HL-60 (cell line): ENCODE results near the gene GET3.

Experiments used
- DNase-seq, 2 experiments: peaks; one replicate each; pipeline ENCODE4 v3.0.0-alpha.2; 2010 to 2020; ENCODE audit warnings: low read depth in 1 of 2, low spot score in 1 of 2
- H3K27ac ChIP-seq: fragments of 250-450 bp; sonication (Bioruptor Pico); replicated peaks from 2 replicates; pipeline ENCODE4 v1.5.1; 2020; ENCODE audit warnings: mild to moderate bottlenecking, moderate library complexity
- H3K27me3 ChIP-seq: fragments of 250-450 bp; sonication (Bioruptor Pico); 2 replicates; pipeline ENCODE4 v1.5.1; 2021; ENCODE audit warnings: mild to moderate bottlenecking, moderate library complexity; ENCODE audit not compliant: insufficient read depth, poor library complexity, severe bottlenecking
- H3K4me3 ChIP-seq: replicated peaks from 2 replicates; pipeline ENCODE4 v1.5.1; 2011; ENCODE audit warnings: mild to moderate bottlenecking, control low read depth, low read length; ENCODE audit not compliant: insufficient read depth
- CTCF ChIP-seq: IDR thresholded peaks from one replicate; pipeline ENCODE4 v1.5.1; 2011; ENCODE audit warnings: low read length, control low read depth, inconsistent platforms; ENCODE audit not compliant: insufficient read depth
- GABPA ChIP-seq: IDR thresholded peaks from 2 replicates; pipeline ENCODE4 v1.6.1; 2012; ENCODE audit warnings: low read depth
- POLR2AphosphoS5 ChIP-seq: IDR thresholded peaks from 2 replicates; pipeline ENCODE4 v1.6.1; 2012; ENCODE audit warnings: low read depth
- SPI1 ChIP-seq: IDR thresholded peaks from 2 replicates; pipeline ENCODE4 v1.6.1; 2012; ENCODE audit warnings: low read depth, mild to moderate bottlenecking, borderline replicate concordance
- TF ChIP-seq, protein P1 (sequence below): IDR thresholded peaks from 2 replicates; pipeline ENCODE4 v1.6.1; 2012; ENCODE audit warnings: low read depth; ENCODE audit not compliant: insufficient replicate concordance

GET3 gene

GRCh38 chr19:12745166-12745897 lies 8.0 kb downstream of the GET3 start:
- DNase-seq, result no peak
- no peak overlapping the region for H3K27ac ChIP-seq
- no peak for TF ChIP-seq POLR2AphosphoS5
- H3K27me3 ChIP-seq, result no peaks in the 10 kb centered on the region
- H3K4me3 ChIP-seq, result no peak overlapping the region

- TF ChIP-seq POLR2AphosphoS5 (no peak), GABPA (no peak), CTCF (no peak), SPI1 (no peak)
- TF ChIP-seq, protein P1, sequence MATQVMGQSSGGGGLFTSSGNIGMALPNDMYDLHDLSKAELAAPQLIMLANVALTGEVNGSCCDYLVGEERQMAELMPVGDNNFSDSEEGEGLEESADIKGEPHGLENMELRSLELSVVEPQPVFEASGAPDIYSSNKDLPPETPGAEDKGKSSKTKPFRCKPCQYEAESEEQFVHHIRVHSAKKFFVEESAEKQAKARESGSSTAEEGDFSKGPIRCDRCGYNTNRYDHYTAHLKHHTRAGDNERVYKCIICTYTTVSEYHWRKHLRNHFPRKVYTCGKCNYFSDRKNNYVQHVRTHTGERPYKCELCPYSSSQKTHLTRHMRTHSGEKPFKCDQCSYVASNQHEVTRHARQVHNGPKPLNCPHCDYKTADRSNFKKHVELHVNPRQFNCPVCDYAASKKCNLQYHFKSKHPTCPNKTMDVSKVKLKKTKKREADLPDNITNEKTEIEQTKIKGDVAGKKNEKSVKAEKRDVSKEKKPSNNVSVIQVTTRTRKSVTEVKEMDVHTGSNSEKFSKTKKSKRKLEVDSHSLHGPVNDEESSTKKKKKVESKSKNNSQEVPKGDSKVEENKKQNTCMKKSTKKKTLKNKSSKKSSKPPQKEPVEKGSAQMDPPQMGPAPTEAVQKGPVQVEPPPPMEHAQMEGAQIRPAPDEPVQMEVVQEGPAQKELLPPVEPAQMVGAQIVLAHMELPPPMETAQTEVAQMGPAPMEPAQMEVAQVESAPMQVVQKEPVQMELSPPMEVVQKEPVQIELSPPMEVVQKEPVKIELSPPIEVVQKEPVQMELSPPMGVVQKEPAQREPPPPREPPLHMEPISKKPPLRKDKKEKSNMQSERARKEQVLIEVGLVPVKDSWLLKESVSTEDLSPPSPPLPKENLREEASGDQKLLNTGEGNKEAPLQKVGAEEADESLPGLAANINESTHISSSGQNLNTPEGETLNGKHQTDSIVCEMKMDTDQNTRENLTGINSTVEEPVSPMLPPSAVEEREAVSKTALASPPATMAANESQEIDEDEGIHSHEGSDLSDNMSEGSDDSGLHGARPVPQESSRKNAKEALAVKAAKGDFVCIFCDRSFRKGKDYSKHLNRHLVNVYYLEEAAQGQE, result no peak
- DNase-seq, result no peak
- Histone ChIP-seq H3K27me3 (peaks cover 16% of the 10 kb centered on the region), H3K4me3 (no peak overlapping the region), H3K27ac (no peak overlapping the region)
Measured at GRCh38 chr19:12748489-12748888, 11.2 kb downstream of the GET3 start.

DNA sequence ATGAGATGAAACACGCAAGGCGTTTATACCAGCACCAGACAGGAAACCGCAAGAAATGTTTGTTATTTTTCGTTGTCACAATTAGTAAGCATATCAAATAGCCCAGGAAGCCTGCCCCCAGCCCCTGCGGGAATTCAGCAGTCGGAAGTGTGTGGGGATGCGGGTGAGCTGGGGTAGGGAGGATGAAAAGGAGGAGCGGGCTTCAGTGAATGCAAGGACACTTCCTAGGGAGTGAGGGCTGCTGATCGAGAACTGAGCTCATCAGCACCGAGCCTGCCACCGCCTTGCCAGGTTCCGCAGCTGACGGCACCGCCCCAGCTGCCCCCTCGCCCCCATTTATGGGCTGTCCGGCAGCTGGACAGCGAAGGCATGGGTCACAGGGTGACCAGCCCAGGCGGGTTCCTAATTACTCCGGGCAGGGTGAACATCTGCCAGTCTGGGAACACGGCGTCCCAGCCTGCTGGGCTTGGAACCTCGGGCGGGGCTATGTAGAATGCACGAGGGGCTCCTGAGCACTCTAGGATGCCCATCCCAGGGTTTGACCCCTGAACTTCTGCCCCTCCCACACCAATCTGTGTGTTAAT lies 12.7 kb downstream of the GET3 start:
- no peak overlapping the region for H3K4me3 ChIP-seq
- TF ChIP-seq, protein P1, result no peak
- no peak for TF ChIP-seq GABPA
- no peak for TF ChIP-seq SPI1
- TF ChIP-seq POLR2AphosphoS5, result no peak
- no peak for TF ChIP-seq CTCF
- no peak overlapping the region for H3K27ac ChIP-seq
- DNase-seq, result no peak
- H3K27me3 ChIP-seq, result peaks cover 16% of the 10 kb centered on the region

DNA sequence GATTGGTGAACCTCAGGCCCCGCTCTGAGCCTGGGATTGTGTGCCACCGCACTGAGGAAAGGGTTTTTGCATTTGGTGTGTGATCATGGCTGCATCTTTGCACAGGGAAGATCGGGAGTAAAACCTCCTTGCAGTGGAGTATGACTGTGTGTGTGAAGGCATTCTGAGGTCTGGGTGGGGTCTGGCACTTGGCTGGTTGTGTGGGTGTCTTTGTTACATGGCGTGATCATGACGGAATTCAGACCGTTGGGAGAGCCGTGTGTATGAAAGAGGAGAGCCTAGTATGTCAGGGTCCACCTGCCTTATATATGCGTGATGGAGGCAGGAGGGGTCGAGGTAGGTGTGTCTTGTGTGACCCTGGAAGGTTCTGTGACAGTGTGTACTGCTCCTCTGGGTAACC lies 13.6 kb downstream of the GET3 start:
- DNase-seq, result no peak
- Histone ChIP-seq H3K4me3 (no peak overlapping the region), H3K27me3 (peaks cover 16% of the 10 kb centered on the region), H3K27ac (no peak overlapping the region)
- TF ChIP-seq SPI1, result no peak
- TF ChIP-seq, protein P1, result no peak
- no peak for TF ChIP-seq CTCF
